GM12878 (cell line): ENCODE data around the gene STARD3. TPM values are rescaled to one million over a fixed set of nuclear protein-coding genes. Genes with fewer than 3 reads are reported as not detected.
"Not testable (repeated sequence)": the region's sequence is repeated elsewhere in the genome, so short reads cannot be mapped to it uniquely, and the experiment has no call there.

Source experiments
- ATAC-seq: fragments of 200-7000 bp; cut with Tn5 transposase; 3 replicates; pipeline ENCODE4 v1.9.1; 2020; ENCODE audit warnings: mild to moderate bottlenecking, moderate library complexity
- BruUV-seq: library from RNA; stranded (reverse); fragments of 400-500 nt; replicated peaks from 2 replicates; lab custom pipeline; 2021; lab: Mats Ljungman, UMichigan
- CTCF ChIA-PET: fragments of 300-600 bp; sonication (Branson Sonifier 250); formaldehyde crosslinking; extraction: SDS; loops from one replicate; lab custom pipeline; 2021; ENCODE audit warnings: inconsistent platforms; lab: Yijun Ruan, JAX
- POLR2A ChIA-PET: fragments of 350-600 bp; formaldehyde crosslinking; extraction: SDS; loops from one replicate; lab custom pipeline; 2021; ENCODE audit warnings: inconsistent platforms; lab: Charles Lee
- RAD21 ChIA-PET: fragments of 300-600 bp; sonication (Branson Sonifier 250); formaldehyde crosslinking; loops from one replicate; lab custom pipeline; 2023; ENCODE audit warnings: antibody characterized with exemption; ENCODE audit not compliant: unreplicated experiment; lab: Charles Lee
- SMC1A ChIA-PET: fragments of 300-600 bp; sonication (Branson Sonifier 250); formaldehyde crosslinking; loops from one replicate; lab custom pipeline; 2023; ENCODE audit not compliant: unreplicated experiment, uncharacterized antibody; lab: Charles Lee
- DNase-seq: peaks from one replicate; pipeline ENCODE4 v3.0.0-alpha.2; 2011; ENCODE audit warnings: low read depth, low spot score
- FAIRE-seq: peaks from 3 replicates; lab custom pipeline; 2011; peaks lifted over from hg19 to GRCh38; lab: Jason Lieb, UNC
- H2AFZ ChIP-seq: 2 replicates; pipeline ENCODE4 v1.6.0; 2011; ENCODE audit warnings: low read depth, low read length, control low read depth; ENCODE audit not compliant: control insufficient read depth
- H3K27ac ChIP-seq: 2 replicates; pipeline ENCODE4 v1.5.1; 2011; ENCODE audit warnings: control low read depth; ENCODE audit not compliant: control insufficient read depth, insufficient read depth
- H3K27me3 ChIP-seq, 2 experiments: replicated peaks in 1 of 2; 2 replicates each; pipeline versions ENCODE4 v1.6.0 to v1.6.1; 2011; ENCODE audit warnings: low read length in 1 of 2; ENCODE audit not compliant: control insufficient read depth in 2 of 2, insufficient read depth in 2 of 2
- H3K36me3 ChIP-seq, 2 experiments: 2 replicates each; pipeline ENCODE4 v1.5.1; 2011; ENCODE audit warnings: low read length in 1 of 2; ENCODE audit not compliant: control insufficient read depth in 2 of 2, insufficient read depth in 2 of 2
- H3K4me1 ChIP-seq: 2 replicates; pipeline ENCODE4 v1.6.1; 2011; ENCODE audit warnings: mild to moderate bottlenecking, low read length, moderate library complexity, mixed read lengths; ENCODE audit not compliant: control insufficient read depth, insufficient read depth
- H3K4me2 ChIP-seq: 2 replicates; pipeline ENCODE4 v1.6.0; 2011; ENCODE audit warnings: control low read depth; ENCODE audit not compliant: control insufficient read depth, insufficient read depth
- H3K4me3 ChIP-seq: fragments of 200-600 bp; sonication (generic); 2 replicates; pipeline ENCODE4 v1.5.1; 2016
- H3K79me2 ChIP-seq: 2 replicates; pipeline ENCODE4 v1.6.0; 2011; ENCODE audit warnings: low read length; ENCODE audit not compliant: control insufficient read depth, insufficient read depth
- H3K9ac ChIP-seq: 2 replicates; pipeline ENCODE4 v1.8.0; 2011; ENCODE audit warnings: low read length, control low read depth, mixed read lengths; ENCODE audit not compliant: control insufficient read depth, insufficient read depth
- H3K9me3 ChIP-seq: replicated peaks from 3 replicates; pipeline ENCODE4 v1.5.1; 2011; ENCODE audit warnings: mild to moderate bottlenecking, low read length; ENCODE audit not compliant: control insufficient read depth, insufficient read depth
- H4K20me1 ChIP-seq: 2 replicates; pipeline ENCODE4 v1.6.0; 2011; ENCODE audit not compliant: control insufficient read depth, insufficient read depth
- BHLHE40 ChIP-seq, 2 experiments: fragments of 450-650 bp in 1 of 2; IDR thresholded peaks; 2 replicates each; pipeline ENCODE4 v1.6.1; 2011 to 2017; ENCODE audit warnings: low read depth in 2 of 2, borderline replicate concordance in 1 of 2, improper control_type of control experiment in 1 of 2, low read length in 1 of 2, mild to moderate bottlenecking in 1 of 2
- LARP7 ChIP-seq: fragments of 450-650 bp; IDR thresholded peaks from 2 replicates; pipeline ENCODE4 v1.6.1; 2017; ENCODE audit warnings: mild to moderate bottlenecking
- PKNOX1 ChIP-seq: fragments of 450-650 bp; IDR thresholded peaks from 2 replicates; pipeline ENCODE4 v1.6.1; 2016; ENCODE audit warnings: mild to moderate bottlenecking
- WGBS: methylation state at CpG from one replicate; pipeline ENCODE4 v1.1.6; 2016; ENCODE audit warnings: low lambda C conversion rate; ENCODE audit not compliant: insufficient replicate concordance, insufficient coverage; ENCODE audit errors: missing lambda C conversion rate; 5-methylcytosine and 5-hydroxymethylcytosine counted together
- in situ Hi-C: fragments of 300-500 bp; cut with MboI; formaldehyde crosslinking; loops from 9 replicates; pipeline ENCODE4 v1.14.3; 2018; ENCODE audit warnings: mixed read lengths
- intact Hi-C: fragments of 100-400 bp; cut with micrococcal nuclease; formaldehyde crosslinking; loops from one replicate; pipeline ENCODE4 v1.14.2; 2022; ENCODE audit not compliant: unreplicated experiment
- polyA plus RNA-seq, 11 experiments: library from polyadenylated mRNA; depleted of rRNA in 4 of 11; unstranded in 6 of 11; stranded (reverse) in 5 of 11; fragments of >200 nt; fragmentation: Nextera tagmentation in 4 of 11; fragmentation: Illumina TruSeq in 1 of 11; extraction: Ambion mirVana in 4 of 11; extraction: Trizol in 1 of 11; gene quantifications; 1 replicate in 1 of 11; 2 replicates in 10 of 11; pipeline versions ENCODE4 v1.2.1 to v1.2.3, GENCODE V29; 2011 to 2016; ENCODE audit warnings: inconsistent platforms in 2 of 11, missing spikeins in 2 of 11, low read depth in 1 of 11
- total RNA-seq, 4 experiments: library from RNA; depleted of rRNA in 3 of 4; stranded (reverse); fragments of >200 nt in 3 of 4; fragmentation: Illumina TruSeq in 1 of 4; extraction: Trizol in 1 of 4; gene quantifications; 2 replicates each; pipeline versions ENCODE4 v1.2.1 to v1.2.3, GENCODE V29; 2013 to 2021

STARD3 gene
- total and polyA plus RNA-seq, 10 of the 15 experiments (the other 5 are each of a cell fraction or from before 2014, with no cell fraction given) = 0.08 to 62.7 (median 27.5) TPM

GRCh38 chr17:39709998-39710964 is 73.3 kb downstream of the STARD3 start:
- FAIRE-seq (no peak), ATAC-seq (no peak), DNase-seq (no peak)
- H3K4me2 ChIP-seq = no peak overlapping the region
- H4K20me1 ChIP-seq = no peaks in the 10 kb centered on the region
- no peaks in the 10 kb centered on the region for H3K79me2 ChIP-seq
- ChIA-PET SMC1A (interaction anchor here (1.1 kb wide), 1 partner anchor 26 kb away, joined by 3 read pairs; no protein-coding TSS in a partner anchor), RAD21 (no interaction called here), POLR2A (interaction anchor here (0.7 kb wide), 1 partner anchor 225 kb away, joined by 3 read pairs; no protein-coding TSS in a partner anchor), CTCF (interaction anchor here (0.6 to 1.2 kb wide), 4 partner anchors 38 to 726 kb away, joined by 3 to 4 read pairs (median 3); no protein-coding TSS in a partner anchor)
- H3K9ac ChIP-seq = no peak overlapping the region
- intact Hi-C loops = no loop called here
- TF ChIP-seq LARP7 (no peak), PKNOX1 (no peak), BHLHE40 (IDR thresholded peaks at IDR 0.05; ENCODE audit: borderline replicate concordance in 1 of 2, low read depth in 2 of 2, low read length in 1 of 2) (0 out of 4 replicates have a peak, but pooled peaks of 1 of the 2 experiments have one; percentile 18)
- 72% methylated on average over 20 of the region's 20 CpGs for WGBS
- no peak overlapping the region for H2AFZ ChIP-seq
- H3K27ac ChIP-seq = no peak overlapping the region
- in situ Hi-C loops = no loop called here
- no peaks in the 10 kb centered on the region for H3K4me1 ChIP-seq
- no peak overlapping the region for H3K4me3 ChIP-seq
- H3K9me3 ChIP-seq = no peaks in the 10 kb centered on the region
- H3K27me3 ChIP-seq = peaks cover 0 to 1% of the 10 kb centered on the region in 2 experiments; a peak in 1 of 4 replicates
- no peaks in the 10 kb centered on the region for H3K36me3 ChIP-seq
- no TSS peak for BruUV-seq

GRCh38 chr17:39711071-39711470 is 74.1 kb downstream of the STARD3 start:
- in situ Hi-C loops, H3K36me3 ChIP-seq, DNase-seq, FAIRE-seq, H3K4me2 ChIP-seq, intact Hi-C loops, H3K9me3 ChIP-seq, H2AFZ ChIP-seq, H3K27ac ChIP-seq, H3K4me1 ChIP-seq, BruUV-seq, ATAC-seq, H3K4me3 ChIP-seq, RAD21 ChIA-PET, H3K9ac ChIP-seq, H3K79me2 ChIP-seq, H4K20me1 ChIP-seq, H3K27me3 ChIP-seq: not testable (repeated sequence)
- CTCF ChIA-PET = interaction anchor here (1.0 to 1.2 kb wide), 2 partner anchors 56 to 164 kb away, joined by 3 to 4 read pairs; no protein-coding TSS in a partner anchor
- 33% methylated on average over 11 of the region's 11 CpGs for WGBS
- POLR2A ChIA-PET = interaction anchor here (0.7 kb wide), 1 partner anchor 226 kb away, joined by 3 read pairs; no protein-coding TSS in a partner anchor
- SMC1A ChIA-PET = interaction anchor here (1.1 kb wide), 1 partner anchor 27 kb away, joined by 3 read pairs; no protein-coding TSS in a partner anchor
